SIG-M5 treated with dmso at 0.1 percent for 504 hours (cell line): Measurements from ENCODE around the gene CPA5.
"Not testable (repeated sequence)": the region's sequence is repeated elsewhere in the genome, so short reads cannot be mapped to it uniquely, and the experiment has no call there.

Experiments used
- DNase-seq: peaks from one replicate; lab custom pipeline; 2025; ENCODE audit not compliant: unreplicated experiment; lab: John Stamatoyannopoulos, UW

The CPA5 gene

DNA sequence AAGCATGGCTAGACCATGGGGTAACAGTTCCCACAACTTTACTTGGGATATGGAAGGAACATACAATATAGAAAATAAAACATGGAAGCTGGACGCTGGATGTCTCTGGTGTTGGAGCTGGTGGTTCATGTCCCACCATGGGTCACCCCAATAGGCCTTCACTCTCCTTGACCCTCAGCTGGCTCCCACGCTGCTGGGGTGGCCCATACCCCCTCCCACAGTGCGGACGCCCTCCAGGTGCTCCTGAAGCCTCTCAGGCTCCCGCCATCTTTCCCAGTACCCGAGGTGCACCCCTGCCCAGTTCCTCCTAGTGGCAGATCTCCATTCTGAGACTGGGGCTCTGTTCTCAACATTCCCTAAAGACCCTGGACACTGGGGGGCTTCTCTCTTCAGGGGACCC lies 29.9 kb downstream of the CPA5 start:
- no peak for DNase-seq

DNA sequence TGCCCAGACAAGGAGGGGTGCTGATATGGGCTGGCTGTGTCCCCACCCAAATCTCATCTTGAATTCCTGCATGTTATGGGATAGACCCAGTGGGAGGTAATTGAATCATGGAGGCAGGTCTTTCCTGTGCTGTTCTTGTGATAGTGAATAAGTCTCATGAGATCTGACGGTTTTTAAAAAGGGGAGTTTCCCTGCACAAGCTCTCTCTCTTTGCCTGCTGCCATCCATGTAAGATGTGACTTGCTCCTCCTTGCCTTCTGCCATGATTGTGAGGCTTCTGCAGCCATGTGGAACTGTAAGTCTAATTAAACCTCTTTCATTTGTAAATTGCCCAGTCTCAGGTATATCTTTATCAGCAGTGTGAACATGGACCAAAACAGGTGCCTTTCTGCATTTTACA lies 31.8 kb downstream of the CPA5 start:
- not testable (repeated sequence) for DNase-seq

DNA sequence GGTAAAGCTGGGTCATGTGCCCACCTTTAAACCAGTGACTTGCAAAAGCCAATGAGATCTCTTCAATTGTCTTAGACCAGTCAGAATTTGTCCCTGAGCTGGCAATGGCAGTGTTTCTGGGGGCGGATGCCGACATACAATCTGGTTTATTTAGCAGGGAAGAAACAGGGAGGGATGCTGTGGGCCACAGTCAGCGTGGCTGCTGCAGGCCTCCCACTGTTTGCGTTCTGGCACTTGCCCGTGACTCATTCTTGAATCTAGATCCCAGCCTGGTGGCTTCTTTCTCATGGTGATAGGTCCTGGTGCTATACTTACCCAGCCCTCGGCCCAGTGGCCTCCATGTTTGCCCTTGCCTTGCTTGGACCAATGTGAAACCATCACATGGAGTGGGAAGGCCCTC lies 32.6 kb downstream of the CPA5 start:
- no peak for DNase-seq

DNA sequence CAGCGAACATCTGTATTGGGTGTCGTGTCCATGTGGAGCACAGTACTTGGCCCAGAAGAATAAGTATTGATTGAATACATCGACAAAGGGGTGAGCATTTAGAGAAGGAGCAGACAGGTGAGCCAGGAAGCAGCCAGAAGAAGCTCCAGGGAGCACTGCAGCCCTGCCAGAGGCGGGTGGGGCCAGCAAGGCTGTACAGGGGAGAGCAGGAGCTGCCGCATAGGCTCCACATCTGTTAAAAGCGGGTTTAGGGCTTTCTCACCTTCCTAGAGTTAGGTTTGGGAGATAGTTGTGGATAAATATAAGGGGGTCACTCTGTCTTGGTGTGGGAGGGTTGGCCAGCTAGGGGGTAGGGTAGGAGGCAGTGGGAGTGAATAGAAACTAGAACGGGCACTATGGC lies 34.4 kb downstream of the CPA5 start:
- DNase-seq, result no peak

DNA sequence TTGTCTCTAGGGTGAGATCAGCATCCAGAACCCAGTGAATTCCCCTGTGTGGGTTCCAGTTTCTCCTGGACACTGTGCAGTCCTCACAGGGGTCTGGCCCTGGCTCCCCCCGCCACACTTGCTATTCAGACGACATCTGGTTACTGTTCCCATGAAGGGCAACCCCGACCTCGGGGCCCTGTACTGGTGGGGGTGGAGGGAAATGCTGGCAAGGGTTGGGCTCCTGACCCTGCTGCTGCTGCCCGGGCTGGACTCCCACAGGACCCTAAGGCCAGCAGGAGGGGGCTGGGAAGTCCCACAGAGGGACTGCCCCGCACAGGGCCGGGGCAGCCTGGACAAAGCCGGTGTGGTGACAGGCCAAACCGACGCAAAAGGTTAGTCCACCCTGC lies 34.9 kb downstream of the CPA5 start:
- no peak for DNase-seq

DNA sequence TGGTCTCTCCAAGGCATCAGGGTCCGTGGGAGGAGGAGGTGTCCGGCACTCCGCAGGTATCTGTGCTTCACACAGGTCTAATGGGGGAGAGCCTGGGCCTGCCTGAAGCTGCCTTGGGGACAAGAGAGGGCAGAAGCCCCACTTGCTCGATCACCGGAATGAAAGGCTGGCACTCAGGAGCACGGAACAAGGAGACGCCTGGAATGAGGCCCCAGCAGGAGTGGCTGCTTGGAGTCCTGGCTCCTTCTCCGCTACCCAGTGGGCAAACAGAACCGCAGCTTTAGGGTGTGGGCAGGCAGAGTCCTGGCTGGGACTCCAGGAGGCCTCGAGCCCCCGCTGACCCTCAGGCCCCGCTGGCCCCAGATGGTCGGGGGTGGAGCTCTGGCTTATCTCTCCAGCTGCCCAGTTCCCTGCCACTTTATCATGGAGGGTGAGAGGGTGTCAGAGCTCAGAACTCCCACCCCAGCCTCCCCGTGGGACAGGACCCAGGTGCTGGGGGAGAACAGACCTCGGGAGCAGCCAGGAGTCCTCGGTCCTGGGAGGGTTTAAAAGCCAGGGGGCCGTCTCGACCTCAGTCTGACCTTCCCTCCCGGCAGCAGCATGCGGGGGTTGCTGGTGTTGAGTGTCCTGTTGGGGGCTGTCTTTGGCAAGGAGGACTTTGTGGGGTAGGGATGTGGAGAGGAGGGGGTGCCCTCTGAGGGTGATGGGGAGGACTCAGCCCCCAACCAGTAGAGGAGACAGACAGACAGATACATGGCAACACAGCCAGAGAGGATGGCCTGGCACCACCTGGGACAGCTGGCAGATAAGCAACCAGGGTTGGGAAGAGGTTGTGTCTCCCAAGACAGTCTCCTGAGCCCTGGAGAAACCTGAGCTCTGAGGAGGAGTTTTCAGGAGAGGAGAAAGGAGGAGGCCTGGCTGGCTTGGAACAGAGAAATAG lies 35.6 kb downstream of the CPA5 start, which contains the start of gene CPA1:
Gene CPA1, plus strand, starts transcription at position 574 of the 940 bp plus-strand sequence. Its CDS starts 27 bp downstream, at position 601.
- no peak for DNase-seq

DNA sequence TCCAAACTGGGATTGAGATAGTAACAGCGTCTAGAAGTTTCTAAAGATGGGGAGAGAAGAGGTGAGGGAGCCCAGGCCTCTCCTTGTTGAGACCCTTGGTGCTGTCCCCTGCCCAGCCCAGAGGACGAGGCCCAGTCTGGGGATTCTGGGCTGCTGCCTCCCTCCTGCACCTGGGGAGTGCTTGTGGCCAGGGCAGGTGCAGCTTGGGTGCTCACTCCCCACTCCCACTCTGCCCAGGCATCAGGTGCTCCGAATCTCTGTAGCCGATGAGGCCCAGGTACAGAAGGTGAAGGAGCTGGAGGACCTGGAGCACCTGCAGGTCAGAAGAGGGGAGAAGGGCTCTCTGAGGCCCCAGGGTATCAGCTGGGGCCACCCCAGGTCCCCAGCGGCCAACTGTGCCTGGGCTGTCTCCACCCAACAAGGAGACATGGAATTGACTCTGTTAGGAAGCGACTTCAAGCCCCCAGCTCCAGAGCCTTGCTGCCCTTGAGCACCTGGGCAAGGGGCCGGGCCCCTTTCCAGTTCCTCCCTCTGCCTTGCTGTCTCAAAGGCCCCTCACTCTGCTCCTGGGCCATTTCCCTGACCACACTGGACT lies 36.3 kb downstream of the CPA5 start:
- DNase-seq, result no peak

DNA sequence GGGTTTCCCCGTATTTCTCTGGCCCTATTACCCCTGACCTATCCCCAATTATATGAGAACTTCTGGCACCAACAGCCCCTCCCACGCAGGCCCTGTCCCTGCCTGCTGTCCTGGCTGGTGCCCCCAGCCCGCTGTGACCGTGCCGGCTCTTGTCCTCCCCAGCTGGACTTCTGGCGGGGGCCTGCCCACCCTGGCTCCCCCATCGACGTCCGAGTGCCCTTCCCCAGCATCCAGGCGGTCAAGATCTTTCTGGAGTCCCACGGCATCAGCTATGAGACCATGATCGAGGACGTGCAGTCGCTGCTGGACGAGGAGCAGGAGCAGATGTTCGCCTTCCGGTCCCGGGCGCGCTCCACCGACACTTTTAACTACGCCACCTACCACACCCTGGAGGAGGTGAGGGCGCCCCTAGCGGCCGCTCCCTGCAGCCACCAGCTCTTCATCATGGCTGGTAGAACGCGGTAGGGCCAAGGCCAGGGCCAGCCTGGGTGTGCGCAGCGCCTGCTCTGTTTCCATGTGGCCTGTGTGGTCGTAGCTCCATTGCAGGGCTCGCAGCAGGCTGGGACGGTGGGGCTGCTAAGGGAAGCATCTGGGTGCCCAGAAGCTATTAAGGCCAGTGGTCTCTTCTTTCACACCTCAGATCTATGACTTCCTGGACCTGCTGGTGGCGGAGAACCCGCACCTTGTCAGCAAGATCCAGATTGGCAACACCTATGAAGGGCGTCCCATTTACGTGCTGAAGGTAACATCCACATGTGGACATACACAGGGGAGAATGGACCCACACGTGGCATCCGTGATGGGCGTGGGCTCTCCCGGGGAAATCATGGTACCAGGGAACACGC lies 37.1 kb downstream of the CPA5 start:
- DNase-seq, result no peak

DNA sequence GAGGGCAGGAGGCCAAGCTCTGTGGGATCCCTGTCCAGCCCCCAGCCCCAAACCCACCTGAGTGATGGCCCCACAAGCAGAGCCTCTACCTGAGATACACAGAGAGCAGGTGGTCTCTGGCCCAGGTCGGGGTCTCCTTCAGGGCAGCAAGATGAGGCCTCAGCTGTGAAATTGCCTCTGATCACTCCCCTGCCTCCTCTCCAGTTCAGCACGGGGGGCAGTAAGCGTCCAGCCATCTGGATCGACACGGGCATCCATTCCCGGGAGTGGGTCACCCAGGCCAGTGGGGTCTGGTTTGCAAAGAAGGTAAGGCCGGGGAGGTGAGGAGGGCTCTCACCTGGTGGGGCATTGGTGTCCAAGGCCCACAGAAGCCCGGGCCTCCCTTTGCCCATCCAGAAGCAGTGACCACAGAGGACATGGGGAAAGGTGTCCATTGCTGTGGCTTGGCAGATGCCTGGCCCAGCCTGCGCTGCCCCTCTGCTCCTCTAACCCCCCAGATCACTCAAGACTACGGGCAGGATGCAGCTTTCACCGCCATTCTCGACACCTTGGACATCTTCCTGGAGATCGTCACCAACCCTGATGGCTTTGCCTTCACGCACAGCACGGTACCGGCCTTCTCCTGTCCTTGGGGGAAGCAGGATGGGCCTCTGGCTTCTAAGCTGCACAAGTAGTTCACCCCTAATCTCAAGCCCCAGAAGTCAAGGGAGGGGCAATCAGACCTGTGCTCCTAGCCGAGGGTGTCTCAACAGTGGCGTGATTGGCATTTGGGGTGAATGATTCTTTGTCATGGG lies 38.8 kb downstream of the CPA5 start:
- DNase-seq, result no peak

DNA sequence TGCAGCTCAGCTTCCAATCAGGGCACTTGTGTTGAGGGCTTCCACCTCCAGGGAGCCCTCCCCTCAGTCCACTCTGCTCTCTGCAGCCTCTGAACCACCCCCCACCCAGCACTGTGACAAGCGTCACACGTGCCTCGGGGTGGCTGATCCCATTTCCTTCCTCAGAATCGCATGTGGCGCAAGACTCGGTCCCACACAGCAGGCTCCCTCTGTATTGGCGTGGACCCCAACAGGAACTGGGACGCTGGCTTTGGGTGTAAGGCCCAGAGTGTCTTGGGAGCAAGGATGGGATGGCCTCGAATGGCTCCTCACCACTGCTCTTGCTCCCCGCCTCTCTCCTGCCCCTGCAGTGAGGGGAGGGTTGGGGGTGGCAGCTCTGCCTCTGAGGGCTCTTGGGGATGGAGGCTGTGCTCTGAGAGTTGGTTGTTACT lies 39.8 kb downstream of the CPA5 start:
- no peak for DNase-seq

DNA sequence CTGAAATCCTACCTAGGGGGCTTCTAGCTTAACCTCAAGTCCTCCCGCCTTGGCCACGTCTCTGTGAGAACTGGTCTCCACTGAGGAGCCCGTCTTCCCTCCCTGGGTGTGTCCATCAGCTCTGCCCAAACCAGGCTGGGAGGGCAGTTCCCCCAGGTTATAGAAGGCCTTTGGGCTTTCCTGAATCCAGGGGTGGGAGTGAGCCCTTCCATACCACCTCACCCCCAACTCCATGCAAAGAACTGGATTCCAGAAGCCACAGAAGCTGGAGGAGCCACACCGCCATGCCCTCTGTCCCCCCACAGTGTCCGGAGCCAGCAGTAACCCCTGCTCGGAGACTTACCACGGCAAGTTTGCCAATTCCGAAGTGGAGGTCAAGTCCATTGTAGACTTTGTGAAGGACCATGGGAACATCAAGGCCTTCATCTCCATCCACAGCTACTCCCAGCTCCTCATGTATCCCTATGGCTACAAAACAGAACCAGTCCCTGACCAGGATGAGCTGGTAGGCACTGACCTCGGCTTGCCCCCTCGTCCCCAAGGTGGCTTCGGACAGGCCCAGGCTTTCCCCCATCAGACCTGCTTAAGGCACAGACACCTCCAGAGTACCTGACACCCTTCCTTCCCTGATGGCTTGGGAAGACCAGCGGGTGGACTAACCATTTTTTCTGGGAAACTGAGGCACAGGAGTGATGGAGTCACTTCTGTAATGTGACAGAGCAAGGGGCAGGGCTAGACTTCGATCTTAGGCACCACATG lies 40.4 kb downstream of the CPA5 start:
- no peak for DNase-seq

DNA sequence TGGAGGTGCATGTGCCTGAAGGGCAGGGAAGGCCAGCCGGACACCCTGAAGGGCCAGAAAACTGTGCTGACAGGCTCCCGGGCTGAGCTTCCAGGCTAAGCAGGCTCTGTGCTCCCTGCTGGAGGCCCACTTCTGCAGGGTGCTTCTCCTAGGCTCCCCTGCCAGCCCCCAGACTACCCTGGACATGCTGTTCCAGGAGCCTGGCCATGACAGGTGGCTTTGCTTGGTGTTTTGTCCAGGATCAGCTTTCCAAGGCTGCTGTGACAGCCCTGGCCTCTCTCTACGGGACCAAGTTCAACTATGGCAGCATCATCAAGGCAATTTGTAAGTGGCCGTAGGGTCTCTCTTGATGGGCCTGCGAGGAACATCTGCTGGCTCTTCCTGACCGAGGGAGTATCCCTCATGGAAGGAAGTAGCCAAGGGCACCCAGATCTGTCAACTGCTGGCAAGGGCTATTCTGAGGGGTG lies 41.0 kb downstream of the CPA5 start:
- no peak for DNase-seq

DNA sequence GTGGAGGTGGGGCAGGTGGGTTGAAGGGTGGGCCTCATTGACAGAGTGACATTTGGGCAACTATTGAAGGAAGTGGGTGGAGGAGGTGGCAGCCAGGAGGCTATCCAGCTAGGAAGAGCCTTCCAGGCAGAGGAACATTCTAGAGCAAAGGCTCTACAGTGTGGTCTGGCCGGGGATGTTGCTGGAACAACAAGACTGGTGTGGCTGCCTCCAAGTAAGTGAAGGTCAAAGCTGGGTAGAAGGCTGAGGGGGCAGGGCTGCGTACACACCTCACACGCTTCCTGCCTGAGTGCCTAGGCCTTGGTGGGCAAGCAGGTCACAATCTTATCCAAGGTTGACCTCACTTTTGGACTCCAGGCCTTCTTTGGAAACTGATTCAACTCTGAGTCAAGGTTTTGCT lies 42.3 kb downstream of the CPA5 start:
- DNase-seq, result no peak

DNA sequence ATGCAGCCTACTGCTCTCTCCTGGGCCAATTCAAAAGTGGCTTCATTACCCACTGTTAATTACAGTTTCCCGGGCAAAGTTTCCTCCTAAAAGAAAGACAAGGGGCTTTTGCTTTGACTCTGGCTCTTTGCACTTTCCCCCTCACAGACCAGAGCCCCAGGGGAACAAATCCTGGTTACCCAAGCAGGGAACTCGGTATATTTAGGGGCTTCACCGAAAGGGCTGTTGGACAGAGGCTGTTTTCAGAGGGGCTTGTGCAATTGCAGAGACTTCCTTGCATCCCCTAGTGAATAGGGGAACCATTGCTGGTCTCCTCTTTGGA lies 42.7 kb downstream of the CPA5 start:
- DNase-seq, result no peak

DNA sequence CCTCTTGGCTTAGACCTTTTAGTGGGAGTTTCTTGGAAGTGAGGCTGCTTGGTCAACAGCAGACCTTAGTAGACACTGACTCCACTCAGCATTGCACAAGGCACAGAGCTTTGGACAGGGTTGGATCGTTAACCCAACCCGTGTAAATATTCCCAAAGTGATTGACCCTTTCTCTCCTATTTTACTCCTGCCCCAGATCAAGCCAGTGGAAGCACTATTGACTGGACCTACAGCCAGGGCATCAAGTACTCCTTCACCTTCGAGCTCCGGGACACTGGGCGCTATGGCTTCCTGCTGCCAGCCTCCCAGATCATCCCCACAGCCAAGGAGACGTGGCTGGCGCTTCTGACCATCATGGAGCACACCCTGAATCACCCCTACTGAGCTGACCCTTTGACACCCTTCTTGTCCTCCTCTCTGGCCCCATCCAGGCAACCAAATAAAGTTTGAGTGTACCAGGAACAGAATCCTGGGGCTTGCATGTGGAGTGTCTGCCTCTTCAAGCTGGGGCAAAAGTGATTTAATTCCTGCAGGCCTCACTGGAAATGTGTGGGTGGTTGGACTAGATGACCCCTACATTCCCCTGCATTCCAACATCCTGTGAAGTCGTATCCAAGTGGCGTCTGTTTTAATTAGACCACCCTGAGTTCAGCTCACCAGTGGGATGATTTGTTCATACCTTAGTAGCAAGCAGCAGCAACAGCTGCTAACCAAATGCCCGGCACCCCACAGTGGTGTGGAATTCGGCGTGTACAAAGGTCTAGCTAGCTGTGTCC lies 43.2 kb downstream of the CPA5 start:
- no peak for DNase-seq

DNA sequence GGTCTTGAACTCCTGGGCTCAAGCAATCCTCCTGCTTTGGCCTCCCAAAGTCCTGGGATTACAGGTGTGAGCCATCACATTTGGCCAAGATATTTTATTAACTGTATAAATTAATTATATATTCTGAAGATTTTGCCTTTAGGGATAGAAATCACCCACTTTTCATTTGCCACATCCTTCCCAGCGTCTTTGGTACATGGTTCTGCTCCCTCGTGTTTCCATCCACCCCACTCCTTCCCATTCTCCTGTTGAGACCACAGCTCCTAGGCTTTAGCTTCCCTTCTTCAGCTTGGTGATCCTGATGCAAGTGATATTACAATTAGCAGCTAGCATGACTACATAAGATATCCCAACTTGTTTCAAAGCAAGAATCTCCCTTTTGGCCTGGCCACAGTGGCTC lies 44.1 kb downstream of the CPA5 start:
- no peak for DNase-seq

DNA sequence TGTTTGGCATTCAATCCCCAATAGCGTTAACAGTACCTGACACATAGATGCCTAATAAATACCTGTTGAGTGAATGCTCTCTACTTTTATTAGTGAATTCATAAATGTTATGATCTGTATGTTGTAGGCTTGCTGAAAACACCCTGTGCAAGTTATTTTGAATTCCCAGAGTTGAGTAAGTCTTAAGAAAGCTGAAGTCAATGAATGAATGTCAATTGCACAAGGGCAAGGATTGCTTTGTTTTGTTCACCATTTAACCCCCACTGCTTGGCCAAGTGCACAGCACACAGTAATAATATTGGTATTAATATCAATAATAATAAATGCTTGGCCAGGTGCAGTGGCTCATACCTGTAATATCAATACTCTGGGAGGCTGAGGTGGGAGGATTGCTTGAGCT lies 45.9 kb downstream of the CPA5 start:
- DNase-seq, result no peak

DNA sequence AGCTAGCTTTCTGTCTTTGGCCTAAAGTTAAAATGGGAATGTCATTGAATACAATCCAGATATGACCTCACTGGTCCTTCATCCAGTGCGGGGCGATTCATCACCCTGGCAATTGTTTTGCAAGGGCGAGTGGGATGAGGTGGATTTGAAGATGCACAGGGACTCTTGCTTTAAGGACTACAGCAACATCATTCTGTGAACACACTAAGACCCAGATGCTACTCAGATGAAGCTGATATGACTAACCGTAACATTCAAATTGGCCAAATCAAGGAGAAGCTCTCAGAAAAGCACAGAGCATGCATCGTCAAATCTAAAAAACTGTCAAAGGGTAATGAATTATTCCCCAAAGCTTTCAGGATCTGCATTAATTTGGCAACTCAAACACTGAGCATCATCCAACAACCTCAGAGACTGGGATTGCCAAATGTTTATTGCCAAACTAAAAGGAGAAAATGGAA lies 48.5 kb downstream of the CPA5 start:
- DNase-seq, result no peak

DNA sequence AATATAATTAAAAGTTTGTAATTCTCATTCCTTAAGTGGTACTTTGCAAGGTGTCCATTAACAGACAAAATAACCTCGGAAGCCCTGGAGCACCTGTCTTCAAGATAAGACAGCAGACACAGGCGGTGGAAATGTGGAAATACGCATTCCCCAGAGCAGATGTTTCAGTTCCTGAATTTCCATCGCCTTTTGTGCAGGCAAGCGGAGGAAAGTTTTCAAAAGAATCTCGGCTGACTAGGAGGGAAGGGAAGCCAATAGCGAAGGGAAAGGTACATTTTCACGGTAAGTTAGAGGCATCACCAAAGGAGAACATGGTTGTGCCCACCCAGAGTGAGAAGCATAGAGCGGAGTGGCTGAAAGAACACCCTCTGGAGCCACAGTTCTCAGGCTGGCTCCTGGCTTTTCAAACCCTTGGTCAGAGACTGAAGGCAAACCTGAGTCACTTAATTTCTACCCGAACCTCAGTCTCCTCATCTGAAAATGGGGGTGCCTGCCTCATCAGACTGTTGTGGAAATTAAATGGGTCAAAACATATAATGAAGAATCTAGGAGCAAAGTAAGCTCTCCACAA lies 49.3 kb downstream of the CPA5 start:
- DNase-seq, result no peak
